Stromal cell of bone marrow (primary cell): ENCODE results near the gene RPL23.
A peak's percentile ranks its signal among the peaks of the same experiment; 100 is the strongest.

Experiments
- DNase-seq: peaks from one replicate; pipeline ENCODE4 v3.0.0-alpha.2; 2012; ENCODE audit warnings: low read depth

RPL23 gene

GRCh38 chr17:38883592-38884526 is 30.3 kb upstream of the RPL23 start:
- DNase-seq, result no peak

GRCh38 chr17:38882870-38883269 is 29.3 kb upstream of the RPL23 start:
- no peak for DNase-seq

DNA sequence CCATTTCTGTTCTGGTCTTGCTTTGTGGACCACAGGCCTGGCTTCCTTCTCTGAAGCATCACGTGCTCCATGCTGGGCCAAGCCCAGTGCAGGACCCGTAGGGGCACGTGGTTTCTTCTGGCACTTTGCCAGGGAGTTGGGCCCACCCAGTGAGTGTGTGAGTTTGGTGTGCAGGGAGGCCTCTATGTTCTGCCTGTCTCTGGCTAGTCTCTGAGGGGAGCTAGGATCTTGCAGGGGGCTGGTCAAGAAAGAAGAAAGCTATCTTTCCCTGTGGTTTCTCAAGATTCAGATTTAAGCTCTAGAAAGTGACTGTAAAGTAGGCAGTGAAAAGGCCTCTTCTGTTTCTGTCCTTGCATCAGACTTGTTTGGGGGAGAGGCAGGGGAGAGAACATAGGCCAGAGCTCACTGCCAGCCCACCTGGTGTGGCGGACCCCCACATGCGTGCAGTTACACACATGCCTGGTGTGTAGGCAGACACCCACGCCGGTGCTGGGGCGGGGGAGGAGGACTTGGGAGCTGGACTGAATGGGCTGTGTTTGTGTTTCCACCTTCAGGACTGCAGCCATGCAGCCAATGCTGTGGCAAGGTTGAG is 28.2 kb upstream of the RPL23 start:
- no peak for DNase-seq

- peak; percentile 66 for DNase-seq
Measured at GRCh38 chr17:38879878-38880665, 26.6 kb upstream of the RPL23 start.

DNA sequence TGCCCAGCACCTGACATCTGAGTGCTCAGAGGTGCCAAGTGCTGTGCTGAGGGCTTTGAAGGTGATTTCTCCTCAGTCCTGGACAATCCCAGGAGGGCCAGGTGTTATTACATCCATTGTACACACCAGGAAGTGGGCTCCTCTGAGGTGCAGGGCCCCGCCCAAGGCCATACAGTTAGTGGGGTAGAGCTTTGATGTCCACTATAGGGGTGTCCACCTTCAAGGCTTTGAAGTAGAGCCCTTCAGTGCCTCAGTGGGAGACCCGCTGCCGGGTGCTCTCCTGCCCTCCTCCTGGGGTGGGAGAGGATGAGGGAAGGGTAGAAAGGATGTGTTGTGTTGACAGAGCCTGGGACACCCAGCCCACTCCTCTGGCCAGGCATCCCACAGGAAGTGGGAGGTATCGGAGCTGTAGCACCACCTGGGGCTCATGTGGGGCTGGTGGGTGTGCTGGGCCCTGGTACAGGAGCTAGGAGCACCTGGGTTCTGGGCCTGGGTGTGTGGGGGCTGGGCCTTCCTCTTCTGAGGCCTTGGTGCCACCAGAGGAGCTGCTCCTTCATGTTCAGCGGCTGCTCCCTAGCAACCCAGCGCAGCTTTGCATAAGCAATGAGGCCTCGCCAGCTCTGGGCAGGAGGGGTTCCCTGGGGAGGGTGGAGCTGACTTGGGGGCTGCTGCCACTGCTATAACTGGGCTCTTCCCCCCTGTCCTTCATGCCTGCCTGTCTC is 23.8 kb upstream of the RPL23 start:
- DNase-seq, result no peak

- no peak for DNase-seq
Measured at GRCh38 chr17:38875477-38876075, 22.1 kb upstream of the RPL23 start.

- no peak for DNase-seq
Measured at GRCh38 chr17:38874505-38875400, 21.2 kb upstream of the RPL23 start.

- DNase-seq, result no peak
Measured at GRCh38 chr17:38873640-38874380, 20.3 kb upstream of the RPL23 start.

- DNase-seq, result no peak
Measured at GRCh38 chr17:38872671-38873385, 19.3 kb upstream of the RPL23 start.

DNA sequence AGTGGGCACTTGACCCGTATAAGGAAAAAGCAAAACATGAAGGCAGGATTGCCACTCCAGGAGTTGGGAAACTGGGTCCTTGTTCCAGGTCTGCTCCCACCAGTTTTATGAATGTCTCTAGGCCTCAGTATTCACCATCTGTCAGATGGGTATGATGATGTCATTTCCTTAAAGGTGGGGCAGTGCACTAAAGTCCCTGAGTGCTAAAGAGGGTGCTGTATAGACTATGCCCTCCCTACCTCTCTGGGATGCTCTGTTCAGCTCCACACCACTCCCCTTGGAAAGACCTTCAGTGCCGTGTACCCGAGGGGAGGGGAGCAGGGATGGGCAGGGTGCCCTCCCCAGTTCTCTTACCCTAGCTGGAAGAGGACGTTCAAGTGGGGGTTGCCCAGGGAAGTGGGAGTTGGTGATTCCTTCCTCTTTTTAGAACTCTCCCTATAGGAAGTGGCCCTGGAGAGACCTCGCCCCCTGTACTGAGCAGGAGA is 18.5 kb upstream of the RPL23 start:
- DNase-seq, result no peak

GRCh38 chr17:38871247-38872015 is 17.9 kb upstream of the RPL23 start:
- peak; percentile 70 for DNase-seq

DNA sequence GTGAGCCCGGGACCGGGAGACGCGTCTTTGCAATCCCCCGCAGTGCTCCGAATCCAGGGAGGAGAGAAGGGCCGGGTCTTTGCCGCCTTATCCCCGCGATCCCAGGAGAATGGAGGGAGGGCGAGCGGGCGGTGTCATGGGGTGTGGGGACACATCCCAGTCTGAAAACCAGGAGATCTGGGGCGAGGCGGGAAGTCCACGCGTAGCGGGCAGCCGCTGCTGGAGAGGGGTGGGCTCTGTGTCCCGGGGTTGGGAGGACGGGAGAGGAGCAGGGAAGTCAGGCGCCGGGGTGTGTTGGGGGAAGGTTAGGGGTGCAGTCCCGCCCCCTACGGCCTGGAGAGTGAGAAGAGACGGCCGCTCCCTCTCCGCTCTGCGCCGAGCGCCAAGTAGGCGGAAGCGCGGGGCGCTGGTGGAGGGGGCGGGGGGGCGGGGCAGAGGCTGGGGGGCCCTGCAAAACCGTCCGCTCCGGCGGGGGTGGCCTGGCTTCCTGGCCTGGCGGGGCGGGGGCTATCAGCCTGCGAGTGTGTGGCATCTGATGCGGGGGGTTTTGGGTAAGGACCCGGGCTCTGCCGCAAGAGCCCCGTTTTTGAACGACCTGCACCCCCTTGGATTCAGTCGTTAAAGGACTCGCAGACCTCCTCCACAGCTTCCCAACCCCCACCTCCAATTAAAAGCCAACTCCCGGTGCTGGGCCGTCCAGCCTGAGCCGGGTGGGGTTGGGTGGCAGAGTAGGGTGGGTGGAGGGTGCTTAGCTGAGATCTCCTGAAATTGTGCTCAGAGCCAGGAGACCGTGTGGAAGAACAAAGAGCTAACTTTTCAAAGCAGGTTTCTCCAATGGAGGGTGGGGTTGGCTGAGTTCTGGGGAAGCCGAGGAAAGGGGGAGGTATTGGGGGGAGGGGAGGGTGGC is 17.0 kb upstream of the RPL23 start:
- peak; percentile 38 for DNase-seq

DNA sequence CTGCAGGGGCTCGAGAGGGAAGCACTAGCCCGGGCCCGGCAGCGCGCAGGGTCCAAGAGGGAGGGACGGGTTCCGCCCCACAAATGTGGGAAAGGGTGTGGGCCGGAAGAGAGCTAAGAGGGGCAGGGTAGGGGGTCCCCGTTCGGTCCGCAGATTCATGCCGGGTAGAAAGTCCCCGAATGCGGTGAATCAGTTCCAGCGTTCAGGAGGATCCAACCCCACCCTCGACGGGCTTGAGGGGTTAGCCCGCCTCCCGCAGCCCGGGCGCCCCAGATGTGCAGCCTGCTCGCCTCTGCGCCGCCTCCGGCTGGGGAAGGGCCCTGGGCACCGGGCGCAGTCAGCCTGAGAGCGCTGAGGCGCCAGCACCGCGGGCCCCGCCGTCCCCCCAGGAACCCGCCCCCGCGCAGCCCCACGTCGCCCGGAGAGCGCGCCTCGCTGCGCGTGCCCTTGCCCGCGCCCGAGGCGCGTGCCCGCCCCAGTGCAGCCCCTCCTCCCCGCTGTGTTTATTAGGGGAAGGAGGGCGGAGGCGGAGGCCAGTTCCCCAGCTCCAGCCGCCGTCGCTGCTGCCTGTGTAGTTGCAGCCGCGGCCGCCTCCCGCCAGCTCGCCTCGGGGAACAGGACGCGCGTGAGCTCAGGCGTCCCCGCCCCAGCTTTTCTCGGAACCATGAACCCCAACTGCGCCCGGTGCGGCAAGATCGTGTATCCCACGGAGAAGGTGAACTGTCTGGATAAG is 16.2 kb upstream of the RPL23 start, which contains the start of gene LASP1:
LASP1 (plus strand) TSS at position 533 of the 733 bp plus-strand sequence; CDS start at position 665, 132 bp downstream.
- peak; percentile 73 for DNase-seq

DNA sequence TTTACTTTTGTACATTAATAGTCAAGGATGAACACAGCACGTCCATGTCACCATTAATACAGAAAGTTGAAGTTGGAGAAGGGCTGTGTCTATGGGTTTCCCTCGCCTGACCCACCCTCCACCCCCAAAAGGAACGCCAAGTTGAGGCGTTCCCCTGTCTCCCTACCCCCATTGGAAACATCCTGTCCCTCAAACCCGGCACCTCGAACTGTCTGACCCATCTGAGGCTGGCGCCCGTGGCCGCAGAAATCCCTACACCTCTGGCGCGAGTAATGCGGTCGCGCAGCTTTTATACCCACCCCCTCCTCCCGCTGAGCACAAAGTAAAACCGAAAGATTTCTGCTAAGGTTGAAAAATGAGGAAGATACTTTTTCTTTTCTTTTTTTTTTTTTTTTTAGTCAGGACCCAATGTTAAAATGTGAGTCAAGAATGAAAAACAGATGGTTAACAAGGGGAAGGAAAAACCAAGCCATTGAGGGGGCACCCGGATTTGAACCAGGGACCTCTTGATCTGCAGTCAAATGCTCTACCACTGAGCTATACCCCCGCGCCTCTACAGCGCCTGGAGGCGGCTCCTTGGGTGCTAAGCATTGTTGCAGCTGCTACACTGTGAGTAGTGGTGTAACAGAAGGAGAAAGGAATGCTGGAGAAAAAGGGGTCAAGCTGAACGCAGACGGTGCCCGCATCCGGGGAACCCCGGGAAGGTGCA is 15.4 kb upstream of the RPL23 start:
- peak; percentile 71 for DNase-seq

DNA sequence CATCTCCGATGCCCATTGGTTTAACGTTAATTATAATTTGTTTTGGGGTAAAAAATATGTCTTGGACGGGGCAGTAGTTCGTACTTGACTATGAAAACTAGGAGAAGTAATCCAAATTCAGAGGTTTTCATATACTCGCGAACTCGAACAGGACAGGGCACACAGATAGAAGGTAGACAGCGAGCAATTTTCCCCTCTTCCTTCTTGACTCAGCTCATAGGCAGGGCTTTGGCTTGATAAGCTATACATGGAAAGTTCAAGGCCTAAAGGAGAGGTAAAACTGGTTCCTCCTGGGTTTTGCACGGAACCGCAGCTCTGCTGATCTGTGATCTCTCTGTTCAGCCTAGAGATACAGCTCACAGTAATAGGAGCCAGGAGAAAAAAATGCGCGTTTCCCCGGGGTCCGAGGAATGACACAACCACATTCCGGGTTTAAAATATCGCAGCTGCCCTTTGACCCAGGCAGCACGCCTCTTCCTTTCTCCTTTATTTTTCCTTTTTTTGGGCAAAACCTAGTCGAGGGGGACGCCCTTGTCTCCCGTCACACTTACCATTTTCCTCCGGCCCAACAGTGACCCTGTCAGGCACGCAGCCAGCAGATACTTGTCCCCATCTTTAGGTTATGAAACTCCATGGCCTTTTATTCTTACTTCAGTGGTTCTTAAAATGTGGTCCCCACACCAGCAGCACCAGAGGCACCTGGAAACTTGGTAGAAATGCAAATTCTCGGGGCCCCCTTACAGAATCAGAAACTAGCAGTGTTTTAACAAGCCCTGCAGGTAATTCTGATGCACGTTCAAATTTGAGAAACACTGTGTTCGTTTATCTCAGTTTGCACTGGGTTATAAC is 14.7 kb upstream of the RPL23 start:
- peak; percentile 41 for DNase-seq
